Activated naive CD8-positive, alpha-beta T cell (primary cell): Measurements from ENCODE around the gene MTUS2.

Experiments used
- H3K27ac Mint-ChIP-seq: one replicate; pipeline ENCODE4 v1.8.0; 2021; ENCODE audit warnings: mixed read lengths
- H3K27me3 Mint-ChIP-seq: one replicate; pipeline ENCODE4 v1.8.0; 2021; ENCODE audit warnings: mixed read lengths
- H3K36me3 Mint-ChIP-seq: one replicate; pipeline ENCODE4 v1.8.0; 2021; ENCODE audit warnings: mixed read lengths
- H3K4me1 Mint-ChIP-seq: one replicate; pipeline ENCODE4 v1.8.0; 2021; ENCODE audit warnings: low read depth, mixed read lengths
- H3K4me3 Mint-ChIP-seq: one replicate; pipeline ENCODE4 v1.8.0; 2021; ENCODE audit warnings: mild to moderate bottlenecking, mixed read lengths
- H3K9me3 Mint-ChIP-seq: one replicate; pipeline ENCODE4 v1.8.0; 2021; ENCODE audit warnings: low read depth, mixed read lengths

The MTUS2 gene

GRCh38 chr13:29505511-29505910, 685.4 kb downstream of the MTUS2 start:
- Mint-ChIP-seq H3K27me3 (peaks cover 2% of the 10 kb centered on the region), H3K9me3 (no peaks in the 10 kb centered on the region), H3K4me1 (no peaks in the 10 kb centered on the region), H3K27ac (no peak overlapping the region), H3K4me3 (no peak overlapping the region), H3K36me3 (no peaks in the 10 kb centered on the region)

- Mint-ChIP-seq H3K27ac (no peak overlapping the region), H3K27me3 (peaks cover 2% of the 10 kb centered on the region), H3K4me1 (no peaks in the 10 kb centered on the region), H3K9me3 (no peaks in the 10 kb centered on the region), H3K4me3 (no peak overlapping the region), H3K36me3 (no peaks in the 10 kb centered on the region)
Observed at GRCh38 chr13:29505950-29506349, 685.8 kb downstream of the MTUS2 start.

GRCh38 chr13:29507356-29507755, 687.2 kb downstream of the MTUS2 start:
- H3K36me3 Mint-ChIP-seq = no peaks in the 10 kb centered on the region
- H3K27ac Mint-ChIP-seq = no peak overlapping the region
- no peaks in the 10 kb centered on the region for H3K9me3 Mint-ChIP-seq
- no peaks in the 10 kb centered on the region for H3K27me3 Mint-ChIP-seq
- H3K4me3 Mint-ChIP-seq = no peak overlapping the region
- H3K4me1 Mint-ChIP-seq = no peaks in the 10 kb centered on the region

- no peaks in the 10 kb centered on the region for H3K27me3 Mint-ChIP-seq
- H3K36me3 Mint-ChIP-seq = no peaks in the 10 kb centered on the region
- H3K27ac Mint-ChIP-seq = no peak overlapping the region
- no peaks in the 10 kb centered on the region for H3K4me1 Mint-ChIP-seq
- H3K9me3 Mint-ChIP-seq = no peaks in the 10 kb centered on the region
- no peak overlapping the region for H3K4me3 Mint-ChIP-seq
Observed at GRCh38 chr13:29508130-29508875, 688.2 kb downstream of the MTUS2 start.

GRCh38 chr13:29508876-29509252, 688.7 kb downstream of the MTUS2 start:
- H3K27me3 Mint-ChIP-seq = no peaks in the 10 kb centered on the region
- H3K4me1 Mint-ChIP-seq = no peaks in the 10 kb centered on the region
- H3K9me3 Mint-ChIP-seq = no peaks in the 10 kb centered on the region
- no peak overlapping the region for H3K4me3 Mint-ChIP-seq
- no peaks in the 10 kb centered on the region for H3K36me3 Mint-ChIP-seq
- H3K27ac Mint-ChIP-seq = no peak overlapping the region

- no peaks in the 10 kb centered on the region for H3K36me3 Mint-ChIP-seq
- H3K4me1 Mint-ChIP-seq = no peaks in the 10 kb centered on the region
- H3K4me3 Mint-ChIP-seq = no peak overlapping the region
Observed at GRCh38 chr13:29509999-29510589, 690.0 kb downstream of the MTUS2 start.

GRCh38 chr13:29510651-29511084, 690.5 kb downstream of the MTUS2 start:
- H3K36me3 Mint-ChIP-seq = no peaks in the 10 kb centered on the region
- H3K4me3 Mint-ChIP-seq = no peak overlapping the region

More at GRCh38 chr13:29509999-29510589, 690.0 kb downstream of the MTUS2 start:
- H3K9me3 Mint-ChIP-seq = no peaks in the 10 kb centered on the region
- peak overlapping the region; percentile 22 for H3K27ac Mint-ChIP-seq
- no peaks in the 10 kb centered on the region for H3K27me3 Mint-ChIP-seq

GRCh38 chr13:29511106-29511796, 691.1 kb downstream of the MTUS2 start:
- H3K36me3 Mint-ChIP-seq = no peaks in the 10 kb centered on the region
- H3K9me3 Mint-ChIP-seq = no peaks in the 10 kb centered on the region
- no peaks in the 10 kb centered on the region for H3K27me3 Mint-ChIP-seq
- peak overlapping the region; percentile 34 for H3K27ac Mint-ChIP-seq
- no peak overlapping the region for H3K4me3 Mint-ChIP-seq
- H3K4me1 Mint-ChIP-seq = no peaks in the 10 kb centered on the region

More at GRCh38 chr13:29510651-29511084, 690.5 kb downstream of the MTUS2 start:
- H3K9me3 Mint-ChIP-seq = no peaks in the 10 kb centered on the region
- H3K4me1 Mint-ChIP-seq = no peaks in the 10 kb centered on the region
- H3K27me3 Mint-ChIP-seq = no peaks in the 10 kb centered on the region
- H3K27ac Mint-ChIP-seq = peak overlapping the region; percentile 22

GRCh38 chr13:29511980-29512379, 691.8 kb downstream of the MTUS2 start:
- H3K27ac Mint-ChIP-seq = peak overlapping the region; percentile 34
- no peaks in the 10 kb centered on the region for H3K4me1 Mint-ChIP-seq
- H3K36me3 Mint-ChIP-seq = no peaks in the 10 kb centered on the region
- no peak overlapping the region for H3K4me3 Mint-ChIP-seq
- H3K27me3 Mint-ChIP-seq = no peaks in the 10 kb centered on the region
- no peaks in the 10 kb centered on the region for H3K9me3 Mint-ChIP-seq

GRCh38 chr13:29513002-29513980, 693.2 kb downstream of the MTUS2 start:
- H3K27me3 Mint-ChIP-seq = no peaks in the 10 kb centered on the region
- H3K4me3 Mint-ChIP-seq = no peak overlapping the region
- no peaks in the 10 kb centered on the region for H3K4me1 Mint-ChIP-seq
- no peaks in the 10 kb centered on the region for H3K9me3 Mint-ChIP-seq
- H3K36me3 Mint-ChIP-seq = no peaks in the 10 kb centered on the region
- H3K27ac Mint-ChIP-seq = no peak overlapping the region

- H3K27ac Mint-ChIP-seq = no peak overlapping the region
Observed at GRCh38 chr13:29513981-29514719, 694.0 kb downstream of the MTUS2 start.

GRCh38 chr13:29514720-29515310, 694.7 kb downstream of the MTUS2 start:
- Mint-ChIP-seq H3K27me3 (no peaks in the 10 kb centered on the region), H3K4me1 (no peaks in the 10 kb centered on the region), H3K9me3 (no peaks in the 10 kb centered on the region), H3K4me3 (no peak overlapping the region), H3K27ac (no peak overlapping the region), H3K36me3 (peaks cover under 1% of the 10 kb centered on the region)

More at GRCh38 chr13:29513981-29514719, 694.0 kb downstream of the MTUS2 start:
- H3K36me3 Mint-ChIP-seq = no peaks in the 10 kb centered on the region
- no peaks in the 10 kb centered on the region for H3K27me3 Mint-ChIP-seq
- H3K4me3 Mint-ChIP-seq = no peak overlapping the region
- H3K4me1 Mint-ChIP-seq = no peaks in the 10 kb centered on the region
- H3K9me3 Mint-ChIP-seq = no peaks in the 10 kb centered on the region

GRCh38 chr13:29515372-29515771, 695.2 kb downstream of the MTUS2 start:
- Mint-ChIP-seq H3K4me3 (no peak overlapping the region), H3K4me1 (no peaks in the 10 kb centered on the region)

More at GRCh38 chr13:29515372-29515771, 695.2 kb downstream of the MTUS2 start:
- Mint-ChIP-seq H3K27me3 (no peaks in the 10 kb centered on the region), H3K9me3 (no peaks in the 10 kb centered on the region), H3K36me3 (peaks cover 3% of the 10 kb centered on the region), H3K27ac (no peak overlapping the region)
